ENCODE results near the gene SRRT.
"Not testable (repeated sequence)": the region's sequence is repeated elsewhere in the genome, so short reads cannot be mapped to it uniquely, and the experiment has no call there.

The SRRT gene

GRCh38 chr7:100908512-100908911, 33.6 kb downstream of the SRRT start:
- DNase-seq: no peak
- no peak overlapping the region for H3K4me3 Mint-ChIP-seq
- no peak for ATAC-seq
- no peaks in the 10 kb centered on the region for H3K4me1 Mint-ChIP-seq
- H3K27me3 Mint-ChIP-seq: peaks cover 3% of the 10 kb centered on the region
- no peak overlapping the region for H3K27ac Mint-ChIP-seq
- H3K36me3 Mint-ChIP-seq (ENCODE audit: low read depth): no peaks in the 10 kb centered on the region
- no peaks in the 10 kb centered on the region for H3K9me3 Mint-ChIP-seq

GRCh38 chr7:100910443-100910842, 35.5 kb downstream of the SRRT start:
- H3K4me3 Mint-ChIP-seq; H3K9me3 Mint-ChIP-seq; H3K4me1 Mint-ChIP-seq; DNase-seq; H3K27ac Mint-ChIP-seq; H3K36me3 Mint-ChIP-seq (ENCODE audit: low read depth); H3K27me3 Mint-ChIP-seq; ATAC-seq: not testable (repeated sequence)

- H3K36me3 Mint-ChIP-seq (ENCODE audit: low read depth): no peaks in the 10 kb centered on the region
Observed at GRCh38 chr7:100911484-100911883, 36.6 kb downstream of the SRRT start.

GRCh38 chr7:100914208-100914878, 39.4 kb downstream of the SRRT start:
- Mint-ChIP-seq H3K27ac (no peak overlapping the region), H3K27me3 (peaks cover 10% of the 10 kb centered on the region), H3K4me3 (no peak overlapping the region), H3K36me3 (ENCODE audit: low read depth) (no peaks in the 10 kb centered on the region), H3K4me1 (peaks cover 4% of the 10 kb centered on the region), H3K9me3 (no peaks in the 10 kb centered on the region)
- DNase-seq: no peak
- ATAC-seq: no peak

More at GRCh38 chr7:100911484-100911883, 36.6 kb downstream of the SRRT start:
- DNase-seq (no peak), ATAC-seq (no peak)
- H3K27ac Mint-ChIP-seq: no peak overlapping the region
- peaks cover 4% of the 10 kb centered on the region for H3K4me1 Mint-ChIP-seq
- no peak overlapping the region for H3K4me3 Mint-ChIP-seq
- peaks cover 5% of the 10 kb centered on the region for H3K27me3 Mint-ChIP-seq
- H3K9me3 Mint-ChIP-seq: no peaks in the 10 kb centered on the region

- Mint-ChIP-seq H3K4me3 (no peak overlapping the region), H3K27ac (no peak overlapping the region), H3K27me3 (peaks cover 10% of the 10 kb centered on the region), H3K36me3 (ENCODE audit: low read depth) (no peaks in the 10 kb centered on the region), H3K4me1 (peaks cover 4% of the 10 kb centered on the region), H3K9me3 (no peaks in the 10 kb centered on the region)
- ATAC-seq (peak; percentile 77), DNase-seq (no peak)
Observed at GRCh38 chr7:100914879-100915447, 40.1 kb downstream of the SRRT start.

- not testable (repeated sequence) for H3K4me3 Mint-ChIP-seq; H3K36me3 Mint-ChIP-seq (ENCODE audit: low read depth); H3K27ac Mint-ChIP-seq; H3K9me3 Mint-ChIP-seq; DNase-seq; ATAC-seq; H3K4me1 Mint-ChIP-seq
- peaks cover 29% of the 10 kb centered on the region for H3K27me3 Mint-ChIP-seq
Observed at GRCh38 chr7:100919335-100919734, 44.4 kb downstream of the SRRT start.

GRCh38 chr7:100919779-100920437, 45.0 kb downstream of the SRRT start:
- not testable (repeated sequence) for H3K27ac Mint-ChIP-seq; H3K4me1 Mint-ChIP-seq; H3K4me3 Mint-ChIP-seq; ATAC-seq; H3K36me3 Mint-ChIP-seq (ENCODE audit: low read depth); H3K9me3 Mint-ChIP-seq; DNase-seq
- H3K27me3 Mint-ChIP-seq: peaks cover 28% of the 10 kb centered on the region

GRCh38 chr7:100921039-100921438, 46.1 kb downstream of the SRRT start:
- ATAC-seq (no peak), DNase-seq (no peak)
- Mint-ChIP-seq H3K9me3 (no peaks in the 10 kb centered on the region), H3K36me3 (ENCODE audit: low read depth) (no peaks in the 10 kb centered on the region), H3K4me3 (no peak overlapping the region), H3K27me3 (peaks cover 26% of the 10 kb centered on the region), H3K4me1 (no peaks in the 10 kb centered on the region), H3K27ac (no peak overlapping the region)

- not testable (repeated sequence) for H3K9me3 Mint-ChIP-seq
Observed at GRCh38 chr7:100923616-100924015, 48.7 kb downstream of the SRRT start.

GRCh38 chr7:100929808-100930174, 54.9 kb downstream of the SRRT start:
- ATAC-seq (no peak), DNase-seq (no peak)
- peaks cover 5% of the 10 kb centered on the region for H3K9me3 Mint-ChIP-seq
- no peak overlapping the region for H3K4me3 Mint-ChIP-seq
- H3K27me3 Mint-ChIP-seq: peaks cover 10% of the 10 kb centered on the region
- H3K27ac Mint-ChIP-seq: no peak overlapping the region
- no peaks in the 10 kb centered on the region for H3K4me1 Mint-ChIP-seq
- H3K36me3 Mint-ChIP-seq (ENCODE audit: low read depth): no peaks in the 10 kb centered on the region

More at GRCh38 chr7:100923616-100924015, 48.7 kb downstream of the SRRT start:
- ATAC-seq; H3K36me3 Mint-ChIP-seq (ENCODE audit: low read depth); H3K4me3 Mint-ChIP-seq; H3K27ac Mint-ChIP-seq; DNase-seq; H3K4me1 Mint-ChIP-seq: not testable (repeated sequence)
- peaks cover 23% of the 10 kb centered on the region for H3K27me3 Mint-ChIP-seq

GRCh38 chr7:100933734-100934133, 58.8 kb downstream of the SRRT start:
- no peak overlapping the region for H3K4me3 Mint-ChIP-seq
- no peak overlapping the region for H3K27ac Mint-ChIP-seq
- DNase-seq (no peak), ATAC-seq (no peak)
- H3K36me3 Mint-ChIP-seq (ENCODE audit: low read depth): no peaks in the 10 kb centered on the region
- H3K27me3 Mint-ChIP-seq: peaks cover 18% of the 10 kb centered on the region
- H3K4me1 Mint-ChIP-seq: no peaks in the 10 kb centered on the region
- peaks cover 5% of the 10 kb centered on the region for H3K9me3 Mint-ChIP-seq

- H3K27ac Mint-ChIP-seq; H3K4me3 Mint-ChIP-seq; ATAC-seq; H3K9me3 Mint-ChIP-seq; H3K36me3 Mint-ChIP-seq (ENCODE audit: low read depth); DNase-seq; H3K4me1 Mint-ChIP-seq: not testable (repeated sequence)
- peaks cover 25% of the 10 kb centered on the region for H3K27me3 Mint-ChIP-seq
Observed at GRCh38 chr7:100935381-100935780, 60.5 kb downstream of the SRRT start.

- not testable (repeated sequence) for ATAC-seq
Observed at GRCh38 chr7:100936167-100936566, 61.3 kb downstream of the SRRT start.

More at GRCh38 chr7:100936167-100936566, 61.3 kb downstream of the SRRT start:
- H3K4me3 Mint-ChIP-seq; H3K9me3 Mint-ChIP-seq; H3K36me3 Mint-ChIP-seq (ENCODE audit: low read depth); H3K4me1 Mint-ChIP-seq; H3K27ac Mint-ChIP-seq; DNase-seq: not testable (repeated sequence)
- H3K27me3 Mint-ChIP-seq: peaks cover 22% of the 10 kb centered on the region

Measured in activated naive CD8-positive, alpha-beta T cell treated with anti-CD3 and anti-CD28 coated beads, Interleukin-2, amount 50 U/mL, for 24 hours (primary cell).